Mammary epithelial cell (primary cell): Measurements from ENCODE around the gene GNAS.

Experiments
- CTCF ChIP-seq, 2 donors: IDR thresholded peaks in 1 of 2; conservative IDR thresholded peaks in 1 of 2; 2 replicates each; pipeline ENCODE4 v1.5.1; 2011 to 2012; ENCODE audit warnings: inconsistent platforms in 2 of 2, low read length in 2 of 2, mild to moderate bottlenecking in 2 of 2, control low read depth in 1 of 2, low read depth in 1 of 2; ENCODE audit not compliant: insufficient read depth in 1 of 2; ENCODE audit errors: extremely low read depth in 1 of 2
- EZH2 ChIP-seq: IDR thresholded peaks from 2 replicates; pipeline ENCODE4 v1.6.1; 2012; ENCODE audit warnings: low read length, inconsistent platforms, borderline replicate concordance

DNA sequence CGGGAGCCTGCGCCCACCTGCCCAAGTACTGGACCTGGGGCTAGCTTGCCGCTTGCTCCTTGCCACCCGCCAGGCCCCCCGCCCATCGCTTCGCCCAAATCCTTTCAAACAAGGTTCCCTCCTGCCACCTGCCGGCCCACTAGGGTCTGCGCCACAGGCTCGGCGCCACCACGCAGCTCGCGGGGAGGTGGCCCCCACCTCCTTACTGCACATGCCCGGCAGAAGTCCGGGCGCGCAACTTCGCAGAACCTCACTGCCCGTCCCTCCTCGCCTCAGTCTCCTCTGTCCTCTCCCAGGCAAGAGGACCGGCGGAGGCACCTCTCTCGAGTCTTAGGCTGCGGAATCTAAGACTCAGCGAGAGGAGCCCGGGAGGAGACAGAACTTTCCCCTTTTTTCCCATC lies 13.0 kb upstream of the GNAS start:
- TF ChIP-seq CTCF (conservative IDR thresholded peaks at IDR 0.05 in 1 of 2, IDR thresholded peaks at IDR 0.05 in 1 of 2; ENCODE audit: extremely low read depth in 1 of 2, insufficient read depth in 1 of 2, low read depth in 1 of 2, low read length in 2 of 2) = peak in 1 of 2 donors; percentile 54
- no peak for TF ChIP-seq EZH2
